Fibroblast of skin of abdomen (primary cell): ENCODE measurements around the gene EPS8.

Experiments
- DNase-seq: peaks from one replicate; pipeline ENCODE4 v3.0.0-alpha.2; 2013

Gene EPS8

DNA sequence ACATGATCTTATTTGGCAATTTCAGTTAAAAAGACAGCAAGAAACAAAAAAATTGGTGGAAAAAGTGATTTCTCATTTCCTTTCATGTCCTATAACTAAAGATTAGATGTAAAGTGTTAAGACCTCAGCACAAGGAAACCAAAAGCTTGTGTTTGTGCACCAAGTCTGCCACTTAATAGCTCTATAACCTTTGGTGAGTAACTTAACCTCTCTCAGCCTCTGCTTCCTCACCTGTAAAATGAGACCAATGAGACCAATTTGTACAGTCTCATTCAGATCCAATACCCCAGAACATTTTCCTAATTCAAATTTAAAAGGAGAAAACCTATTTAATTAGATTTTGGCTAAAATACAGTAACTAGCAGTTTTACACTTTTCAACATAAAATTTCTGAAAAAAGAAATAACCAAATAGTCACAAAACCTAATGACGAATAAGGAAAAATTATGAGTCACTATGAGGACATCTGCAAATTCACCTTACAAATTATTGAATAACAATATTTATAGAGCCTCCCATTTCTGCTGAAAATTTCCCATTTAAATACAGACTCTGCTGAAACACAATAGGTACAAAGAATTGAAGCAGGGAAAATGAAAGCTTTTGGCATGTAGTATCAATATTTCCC is 71.1 kb downstream of the EPS8 start:
- no peak for DNase-seq

GRCh38 chr12:15716581-15716980 is 72.6 kb downstream of the EPS8 start:
- no peak for DNase-seq

GRCh38 chr12:15714256-15714655 is 74.9 kb downstream of the EPS8 start:
- DNase-seq, result no peak

GRCh38 chr12:15712823-15713660 is 76.1 kb downstream of the EPS8 start:
- DNase-seq, result no peak

DNA sequence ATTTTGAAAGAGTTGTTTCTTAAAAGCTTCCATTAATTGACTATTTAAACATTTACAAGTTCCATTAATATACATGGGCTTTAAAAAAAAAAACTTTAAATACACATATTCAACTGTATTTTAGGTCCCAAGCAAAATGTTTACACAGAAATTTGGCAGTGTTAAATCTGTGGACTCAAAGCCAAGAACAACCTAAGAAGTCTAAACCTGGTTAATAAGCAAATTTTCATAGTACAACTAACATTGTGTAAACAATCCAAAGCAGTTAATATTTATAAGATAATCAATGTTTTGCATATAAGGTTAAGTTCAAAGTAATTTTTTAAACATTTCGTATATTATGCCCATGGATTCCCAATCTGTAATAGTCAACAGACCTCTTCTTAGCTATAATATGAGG is 77.0 kb downstream of the EPS8 start:
- no peak for DNase-seq

DNA sequence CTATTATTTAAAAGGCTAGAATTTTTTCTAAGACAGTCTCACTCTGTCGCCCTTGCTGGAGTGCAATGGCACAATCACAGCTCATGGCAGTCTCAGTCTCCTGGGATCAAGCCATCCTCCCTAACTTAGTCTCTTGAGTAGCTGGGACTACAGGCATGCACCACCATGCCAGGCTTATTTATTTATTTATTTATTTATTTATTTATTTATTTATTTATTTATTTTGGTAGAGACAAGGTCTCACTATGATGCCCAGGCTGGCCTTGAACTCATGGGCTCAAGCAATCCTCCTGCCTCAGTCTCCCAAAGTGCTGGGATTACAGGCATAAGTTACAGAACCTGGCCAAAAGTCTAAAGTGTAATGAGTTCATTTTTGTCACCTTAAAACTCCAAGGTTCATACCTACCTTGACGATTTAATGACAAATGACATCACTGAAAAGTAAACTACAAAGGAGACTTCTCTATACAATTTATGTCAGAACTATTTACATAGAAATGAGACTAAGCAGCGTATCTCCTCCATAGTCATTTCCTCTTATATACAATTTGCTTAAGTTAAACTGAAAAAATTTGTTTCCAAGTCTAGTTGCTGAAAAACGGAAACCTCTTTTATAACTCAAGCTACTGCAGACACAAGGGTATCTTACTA is 78.2 kb downstream of the EPS8 start:
- DNase-seq, result no peak

DNA sequence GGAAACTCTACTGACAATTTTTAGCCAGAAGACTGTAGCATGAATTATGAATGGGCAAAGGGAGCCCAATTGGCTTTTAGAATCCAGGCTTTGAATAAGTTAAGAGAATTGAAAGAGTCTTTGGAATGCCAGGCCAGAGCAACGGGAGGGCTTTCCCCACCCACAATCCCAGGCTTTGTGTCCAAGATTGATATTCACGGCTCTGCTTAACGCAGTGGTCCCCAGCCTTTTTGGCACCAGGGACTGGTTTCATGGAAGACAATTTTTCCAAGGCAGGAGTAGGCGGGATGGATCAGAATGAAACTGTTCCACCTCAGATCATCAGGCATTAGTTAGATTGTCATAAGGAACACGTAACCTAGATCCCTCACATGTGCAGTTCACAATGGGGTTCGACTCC is 79.6 kb downstream of the EPS8 start:
- no peak for DNase-seq

DNA sequence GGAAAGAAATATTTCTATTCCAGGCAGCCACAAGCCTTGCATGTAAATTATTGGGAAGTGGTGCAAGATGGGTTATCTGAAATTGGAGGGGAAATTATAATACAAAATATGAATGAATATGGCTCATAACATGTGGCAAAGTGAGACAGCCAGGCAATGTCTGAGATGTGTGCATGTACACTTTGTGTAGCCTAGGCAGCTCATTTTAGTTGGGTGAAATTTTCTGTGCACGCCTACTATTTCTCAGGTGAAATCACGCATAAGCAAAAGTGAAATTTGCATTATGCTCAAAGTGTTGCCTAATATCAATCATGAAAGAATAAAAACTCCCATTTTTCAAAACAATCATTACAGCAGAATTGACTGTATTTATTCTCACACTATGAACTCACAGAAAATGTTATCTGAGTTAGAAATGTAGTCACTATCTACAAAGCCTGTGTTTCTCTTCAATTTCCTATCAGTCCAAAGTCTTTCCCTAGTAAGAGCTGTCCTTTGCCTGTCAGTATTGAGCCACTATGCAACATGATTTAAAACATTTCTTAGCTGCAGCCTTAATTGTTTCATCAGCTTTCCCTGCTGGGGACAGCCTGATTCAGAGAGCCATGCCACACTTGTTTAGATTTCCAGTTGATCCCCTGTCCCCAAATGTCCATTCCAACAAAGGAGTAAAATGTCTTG is 80.7 kb downstream of the EPS8 start:
- no peak for DNase-seq

GRCh38 chr12:15707516-15708199 is 81.5 kb downstream of the EPS8 start:
- no peak for DNase-seq

DNA sequence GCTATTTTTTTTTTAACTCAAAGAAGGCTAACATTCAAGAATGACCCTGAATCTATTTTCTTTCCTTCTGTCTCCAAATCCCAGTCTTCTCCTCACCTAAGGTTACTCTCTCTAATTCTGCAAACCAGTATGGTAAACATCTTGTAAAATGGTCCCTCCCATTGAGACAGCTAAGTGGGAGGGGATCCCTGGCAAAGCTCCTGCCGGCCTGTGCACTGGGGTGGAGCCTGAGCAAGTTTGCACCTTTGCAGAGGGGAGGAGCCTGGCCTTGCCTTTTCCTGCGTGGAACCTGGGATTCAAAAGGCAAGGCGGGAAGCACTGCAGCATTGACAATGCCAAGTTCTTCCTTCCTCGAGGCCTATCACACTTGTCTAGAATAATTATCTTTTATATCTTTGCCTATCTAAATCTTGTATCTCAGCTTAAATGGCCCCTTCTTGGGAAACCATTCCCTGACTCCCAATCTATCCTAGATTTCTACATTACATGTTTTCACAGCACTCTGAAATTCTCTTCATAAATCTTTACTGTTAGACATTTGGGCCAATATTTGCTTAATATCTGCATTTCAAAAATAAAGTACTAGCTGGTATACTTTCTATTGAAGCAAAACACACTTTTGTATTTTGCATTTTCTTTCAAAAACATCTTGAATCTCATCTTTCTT is 83.0 kb downstream of the EPS8 start:
- no peak for DNase-seq

- no peak for DNase-seq
Observed at GRCh38 chr12:15705606-15706005, 83.6 kb downstream of the EPS8 start.

- no peak for DNase-seq
Observed at GRCh38 chr12:15702276-15702675, 86.9 kb downstream of the EPS8 start.

- DNase-seq, result peak; percentile 66
Observed at GRCh38 chr12:15701631-15702156, 87.5 kb downstream of the EPS8 start.

- peak; percentile 51 for DNase-seq
Observed at GRCh38 chr12:15701206-15701605, 88.0 kb downstream of the EPS8 start.

- DNase-seq, result peak; percentile 91
Observed at GRCh38 chr12:15700595-15700994, 88.6 kb downstream of the EPS8 start.

GRCh38 chr12:15699886-15700285 is 89.3 kb downstream of the EPS8 start:
- DNase-seq, result no peak

DNA sequence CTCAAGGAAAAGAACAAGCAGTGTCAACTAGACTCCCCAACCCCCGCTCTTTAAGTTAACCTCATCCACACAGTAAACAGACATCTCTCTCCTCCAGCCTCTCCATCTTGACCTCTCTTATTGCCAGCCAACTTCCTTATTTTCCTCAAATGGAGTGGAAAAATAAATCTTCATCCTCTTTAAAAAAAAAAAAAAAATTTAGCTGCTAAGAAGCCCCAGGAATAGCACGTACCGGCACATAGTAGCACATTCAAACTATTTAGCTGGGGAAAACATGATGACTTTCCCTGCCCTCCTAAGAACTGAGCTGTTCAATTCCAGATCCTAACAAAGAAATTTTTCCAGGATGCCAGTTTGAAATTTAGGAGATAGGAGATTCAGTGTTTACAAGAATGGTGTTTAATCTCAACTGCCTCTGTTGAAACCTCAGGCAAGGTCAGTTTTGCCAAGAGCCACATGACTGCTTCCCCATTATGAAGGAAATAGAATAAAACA is 90.8 kb downstream of the EPS8 start:
- no peak for DNase-seq

DNA sequence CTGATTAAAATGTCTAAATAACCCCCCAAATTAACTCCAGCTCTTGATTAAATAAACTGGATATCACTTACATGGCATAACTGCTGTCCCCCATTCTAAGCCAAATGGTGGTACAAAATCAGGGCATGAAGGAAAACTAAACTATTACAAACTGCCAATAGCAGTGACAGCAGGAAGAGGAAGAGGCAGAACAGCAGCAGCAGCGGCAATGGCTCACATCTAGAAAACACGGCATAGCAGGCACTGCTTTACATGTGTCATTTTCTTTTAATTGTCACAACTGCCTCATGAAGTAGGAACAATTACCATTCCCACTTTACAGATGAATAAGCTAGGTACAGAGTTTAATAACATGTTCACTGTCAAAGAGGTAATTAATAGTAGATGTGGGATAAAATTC is 92.0 kb downstream of the EPS8 start:
- no peak for DNase-seq

GRCh38 chr12:15693228-15693911 is 95.8 kb downstream of the EPS8 start:
- DNase-seq, result no peak

DNA sequence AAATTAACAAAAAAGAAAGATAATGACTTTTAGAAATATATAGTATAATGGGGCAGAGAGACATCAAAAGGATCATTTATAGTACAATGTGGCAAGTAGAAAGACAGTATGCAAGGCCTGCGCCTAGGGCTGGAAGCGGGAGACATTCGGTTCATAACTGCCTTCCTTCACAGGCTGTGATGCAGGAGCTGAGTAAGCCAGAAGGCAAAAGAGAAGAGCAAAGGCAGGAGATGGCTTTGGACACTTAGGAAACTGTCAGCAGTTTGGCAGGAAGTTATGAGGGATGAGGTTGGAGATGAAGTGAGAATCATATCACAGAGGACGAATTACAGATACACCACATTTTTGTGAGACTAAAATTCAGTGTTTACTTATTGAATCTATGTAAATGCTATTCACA is 97.8 kb downstream of the EPS8 start:
- DNase-seq, result no peak

GRCh38 chr12:15690320-15690719 is 98.9 kb downstream of the EPS8 start:
- DNase-seq, result no peak
